ENCODE measurements around the gene WBP2NL. TPM values are rescaled to one million over a fixed set of nuclear protein-coding genes. Genes with fewer than 3 reads are reported as not detected.

Gene WBP2NL
- polyA plus RNA-seq, 1 experiment, result 0.22 TPM

- no peak for DNase-seq (ENCODE audit: low read depth)
- peaks cover 9% of the 10 kb centered on the region for H3K27me3 ChIP-seq (ENCODE audit: control insufficient read depth, insufficient read depth, low read length)
- no peak overlapping the region for H3K4me3 ChIP-seq (ENCODE audit: low read depth, low read length)
- no peaks in the 10 kb centered on the region for H3K36me3 ChIP-seq (ENCODE audit: control insufficient read depth, insufficient read depth, low read length)
- POLR2A ChIA-PET, result no interaction called here
- TF ChIP-seq CTCF (IDR thresholded peaks at IDR 0.05; ENCODE audit: insufficient read depth, low read depth, low read length), result no peak
- CTCF ChIA-PET, result interaction anchor here (1.2 kb wide), 1 partner anchor 8 kb away, joined by 3 read pairs; no protein-coding TSS in a partner anchor
These were observed 7.5 kb upstream of the WBP2NL start for GRCh38 chr22:41991111-41991510.

DNA sequence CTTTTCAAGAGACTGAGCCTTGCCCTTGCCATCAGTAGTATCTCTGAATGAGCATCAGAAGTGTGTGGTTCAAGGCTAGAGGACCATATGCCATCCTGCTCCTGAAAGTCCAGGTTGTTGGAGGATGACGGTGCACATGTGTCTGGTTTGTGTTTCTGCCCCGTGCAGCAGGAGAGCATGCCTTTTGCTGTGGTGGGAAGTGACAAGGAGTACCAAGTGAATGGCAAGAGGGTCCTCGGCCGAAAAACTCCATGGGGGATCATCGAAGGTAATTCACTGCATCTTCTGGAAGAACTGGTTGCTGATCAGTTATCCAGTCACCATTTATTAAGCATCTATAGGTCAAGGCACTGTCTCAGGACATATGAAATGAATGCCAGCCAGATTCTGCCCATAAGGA lies 6.1 kb upstream of the WBP2NL start:
- Histone ChIP-seq H3K4me3 (ENCODE audit: low read depth, low read length) (no peak overlapping the region), H3K36me3 (ENCODE audit: control insufficient read depth, insufficient read depth, low read length) (no peaks in the 10 kb centered on the region), H3K27me3 (ENCODE audit: control insufficient read depth, insufficient read depth, low read length) (peaks cover 10% of the 10 kb centered on the region)
- DNase-seq (ENCODE audit: low read depth), result no peak
- TF ChIP-seq CTCF (IDR thresholded peaks at IDR 0.05; ENCODE audit: insufficient read depth, low read depth, low read length), result no peak
- POLR2A ChIA-PET, result no interaction called here
- CTCF ChIA-PET, result interaction anchor here (1.4 kb wide), 1 partner anchor 26 kb away, joined by 4 read pairs; no protein-coding TSS in a partner anchor

DNA sequence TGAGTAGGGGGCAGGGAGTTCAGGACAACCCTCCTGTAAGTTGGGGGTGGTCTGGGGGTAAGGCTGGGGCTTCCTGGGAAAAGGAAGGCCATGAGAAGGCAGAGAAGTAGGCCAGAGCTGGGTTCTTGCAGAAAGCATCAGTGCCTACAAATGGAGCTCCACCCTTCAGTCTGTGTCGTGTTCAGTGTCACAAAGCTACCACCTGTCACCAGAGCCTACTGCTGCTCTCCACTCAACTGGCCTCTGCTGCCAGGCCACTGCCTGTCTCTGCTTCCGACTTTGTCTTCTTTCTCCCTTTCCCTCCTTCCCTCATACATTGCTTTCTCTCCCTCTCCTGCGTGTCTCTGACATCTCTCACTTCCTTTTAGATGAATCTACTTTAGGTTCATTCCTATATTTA lies 3.4 kb upstream of the WBP2NL start:
- ChIA-PET CTCF (no interaction called here), POLR2A (no interaction called here)
- no peak for DNase-seq (ENCODE audit: low read depth)
- no peak overlapping the region for H3K4me3 ChIP-seq (ENCODE audit: low read depth, low read length)
- no peak for TF ChIP-seq CTCF (IDR thresholded peaks at IDR 0.05; ENCODE audit: insufficient read depth, low read depth, low read length)
- peaks cover 6% of the 10 kb centered on the region for H3K27me3 ChIP-seq (ENCODE audit: control insufficient read depth, insufficient read depth, low read length)
- H3K36me3 ChIP-seq (ENCODE audit: control insufficient read depth, insufficient read depth, low read length), result no peaks in the 10 kb centered on the region

DNA sequence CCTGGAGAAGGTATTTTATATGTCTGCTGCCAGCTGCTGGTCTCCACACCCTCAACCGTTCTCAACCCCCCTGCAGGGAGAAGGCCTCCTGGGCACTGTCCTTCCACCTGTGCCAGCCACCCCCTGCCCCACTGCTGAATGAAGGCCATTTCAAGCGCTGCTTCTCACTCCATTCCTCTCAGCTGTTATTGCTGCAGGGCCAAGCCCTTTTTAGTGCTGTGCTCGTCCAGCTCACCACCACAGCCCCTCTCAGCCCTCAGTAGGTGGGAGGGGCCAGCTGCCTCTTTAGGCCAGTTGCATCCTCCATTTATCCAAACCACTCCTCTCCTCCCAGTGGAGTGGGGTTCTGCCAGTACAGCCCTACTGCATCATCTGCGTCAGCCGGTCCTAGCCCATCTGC lies 1.8 kb upstream of the WBP2NL start:
- TF ChIP-seq CTCF (IDR thresholded peaks at IDR 0.05; ENCODE audit: insufficient read depth, low read depth, low read length), result no peak
- Histone ChIP-seq H3K27me3 (ENCODE audit: control insufficient read depth, insufficient read depth, low read length) (peaks cover 4% of the 10 kb centered on the region), H3K36me3 (ENCODE audit: control insufficient read depth, insufficient read depth, low read length) (no peaks in the 10 kb centered on the region), H3K4me3 (ENCODE audit: low read depth, low read length) (no peak overlapping the region)
- DNase-seq (ENCODE audit: low read depth), result no peak
- ChIA-PET CTCF (no interaction called here), POLR2A (no interaction called here)

DNA sequence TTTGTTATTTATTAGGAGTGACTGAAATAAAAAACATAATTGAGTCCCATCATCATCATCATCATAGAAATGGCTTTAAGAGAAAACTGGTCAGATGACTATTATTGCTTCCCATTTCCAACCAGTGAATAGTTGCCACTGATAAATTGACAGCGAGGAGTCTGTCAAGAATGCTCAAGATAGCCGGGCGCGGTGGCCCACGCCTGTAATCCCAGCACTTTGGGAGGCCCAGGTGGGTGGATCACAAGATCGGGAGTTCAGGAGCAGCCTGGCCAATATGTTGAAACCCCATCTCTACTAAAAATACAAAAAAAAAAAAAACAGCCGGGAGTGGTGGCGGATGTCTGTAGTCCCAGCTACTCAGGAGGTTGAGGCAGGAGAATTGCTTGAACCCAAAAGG lies 1.9 kb downstream of the WBP2NL start:
- H3K4me3 ChIP-seq (ENCODE audit: low read depth, low read length), result no peak overlapping the region
- CTCF ChIA-PET, result no interaction called here

More for the DNA sequence above, 1.9 kb downstream of the WBP2NL start:
- POLR2A ChIA-PET, result no interaction called here
- no peak for TF ChIP-seq CTCF (IDR thresholded peaks at IDR 0.05; ENCODE audit: insufficient read depth, low read depth, low read length)
- Histone ChIP-seq H3K27me3 (ENCODE audit: control insufficient read depth, insufficient read depth, low read length) (peaks cover 2% of the 10 kb centered on the region), H3K36me3 (ENCODE audit: control insufficient read depth, insufficient read depth, low read length) (no peaks in the 10 kb centered on the region)
- DNase-seq (ENCODE audit: low read depth), result no peak

Data from BJ (cell line).